GM18526 (cell line): ENCODE results near the gene RNF223.

Experiments
- POLR2A ChIP-seq: IDR thresholded peaks from 3 replicates; pipeline ENCODE4 v1.6.1; 2011; ENCODE audit not compliant: insufficient read length; ENCODE audit errors: extremely low read depth

The RNF223 gene

DNA sequence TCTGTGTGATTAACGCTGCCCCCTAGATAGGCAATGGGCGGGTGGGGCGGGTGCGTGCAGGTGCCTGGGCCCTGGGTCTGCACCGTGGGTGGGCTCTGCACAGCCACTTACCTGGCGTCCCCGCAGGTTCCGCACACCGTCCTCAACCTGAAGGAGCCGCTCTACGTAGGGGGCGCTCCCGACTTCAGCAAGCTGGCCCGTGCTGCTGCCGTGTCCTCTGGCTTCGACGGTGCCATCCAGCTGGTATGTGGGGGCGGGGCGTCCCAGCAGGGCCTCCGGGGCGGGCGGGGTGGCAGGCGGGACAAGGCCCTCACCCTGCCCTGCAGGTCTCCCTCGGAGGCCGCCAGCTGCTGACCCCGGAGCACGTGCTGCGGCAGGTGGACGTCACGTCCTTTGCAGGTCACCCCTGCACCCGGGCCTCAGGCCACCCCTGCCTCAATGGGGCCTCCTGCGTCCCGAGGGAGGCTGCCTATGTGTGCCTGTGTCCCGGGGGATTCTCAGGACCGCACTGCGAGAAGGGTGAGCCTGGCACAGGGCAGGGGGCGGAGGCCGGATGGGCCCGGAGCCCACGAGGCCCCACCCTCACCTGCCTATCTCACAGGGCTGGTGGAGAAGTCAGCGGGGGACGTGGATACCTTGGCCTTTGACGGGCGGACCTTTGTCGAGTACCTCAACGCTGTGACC, 22.8 kb downstream of the RNF223 start:
- TF ChIP-seq POLR2A = no peak

GRCh38 chr1:1050577-1051052, 23.5 kb downstream of the RNF223 start:
- TF ChIP-seq POLR2A = no peak

DNA sequence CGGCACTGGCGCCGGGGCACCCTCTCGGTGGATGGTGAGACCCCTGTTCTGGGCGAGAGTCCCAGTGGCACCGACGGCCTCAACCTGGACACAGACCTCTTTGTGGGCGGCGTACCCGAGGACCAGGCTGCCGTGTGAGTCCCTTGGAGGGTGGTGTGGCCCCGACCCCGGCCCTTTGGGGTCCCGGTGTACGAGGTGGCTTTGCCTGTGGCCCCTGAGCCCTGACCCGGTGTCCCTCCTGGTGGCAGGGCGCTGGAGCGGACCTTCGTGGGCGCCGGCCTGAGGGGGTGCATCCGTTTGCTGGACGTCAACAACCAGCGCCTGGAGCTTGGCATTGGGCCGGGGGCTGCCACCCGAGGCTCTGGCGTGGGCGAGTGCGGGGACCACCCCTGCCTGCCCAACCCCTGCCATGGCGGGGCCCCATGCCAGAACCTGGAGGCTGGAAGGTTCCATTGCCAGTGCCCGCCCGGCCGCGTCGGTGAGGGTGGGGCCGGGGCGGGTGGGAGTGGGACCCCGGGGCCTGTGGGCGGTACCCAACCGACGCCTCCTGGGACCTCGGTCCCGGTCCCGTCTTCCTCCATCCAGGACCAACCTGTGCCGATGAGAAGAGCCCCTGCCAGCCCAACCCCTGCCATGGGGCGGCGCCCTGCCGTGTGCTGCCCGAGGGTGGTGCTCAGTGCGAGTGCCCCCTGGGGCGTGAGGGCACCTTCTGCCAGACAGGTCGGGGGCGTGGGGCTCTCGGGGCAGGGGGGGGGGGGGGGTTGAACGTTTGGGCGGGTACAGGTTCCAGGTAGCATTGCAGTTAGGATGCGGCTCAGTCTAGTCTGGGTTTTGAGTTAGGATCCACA, 24.6 kb downstream of the RNF223 start:
- no peak for TF ChIP-seq POLR2A

DNA sequence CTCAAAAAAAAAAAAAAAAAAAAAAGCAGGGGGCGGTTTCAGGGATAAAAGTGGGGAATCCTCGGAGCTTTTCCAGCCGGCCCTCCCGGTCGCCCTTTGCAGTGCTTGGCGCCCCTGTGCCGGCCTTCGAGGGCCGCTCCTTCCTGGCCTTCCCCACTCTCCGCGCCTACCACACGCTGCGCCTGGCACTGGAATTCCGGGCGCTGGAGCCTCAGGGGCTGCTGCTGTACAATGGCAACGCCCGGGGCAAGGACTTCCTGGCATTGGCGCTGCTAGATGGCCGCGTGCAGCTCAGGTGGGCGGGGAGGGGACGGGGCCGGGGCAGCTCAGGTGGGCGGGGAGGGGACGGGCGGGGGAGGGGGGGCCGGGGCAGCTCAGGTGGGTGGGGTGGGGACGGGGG, 25.3 kb downstream of the RNF223 start:
- TF ChIP-seq POLR2A = no peak

DNA sequence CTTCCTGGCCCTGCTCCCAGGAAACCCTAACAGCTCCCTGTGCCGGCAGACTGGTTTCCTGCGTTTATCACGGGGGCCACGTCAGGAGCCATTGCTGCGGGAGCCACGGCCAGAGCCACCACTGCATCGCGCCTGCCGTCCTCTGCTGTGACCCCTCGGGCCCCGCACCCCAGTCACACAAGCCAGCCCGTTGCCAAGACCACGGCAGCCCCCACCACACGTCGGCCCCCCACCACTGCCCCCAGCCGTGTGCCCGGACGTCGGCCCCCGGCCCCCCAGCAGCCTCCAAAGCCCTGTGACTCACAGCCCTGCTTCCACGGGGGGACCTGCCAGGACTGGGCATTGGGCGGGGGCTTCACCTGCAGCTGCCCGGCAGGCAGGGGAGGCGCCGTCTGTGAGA, 26.1 kb downstream of the RNF223 start:
- no peak for TF ChIP-seq POLR2A

DNA sequence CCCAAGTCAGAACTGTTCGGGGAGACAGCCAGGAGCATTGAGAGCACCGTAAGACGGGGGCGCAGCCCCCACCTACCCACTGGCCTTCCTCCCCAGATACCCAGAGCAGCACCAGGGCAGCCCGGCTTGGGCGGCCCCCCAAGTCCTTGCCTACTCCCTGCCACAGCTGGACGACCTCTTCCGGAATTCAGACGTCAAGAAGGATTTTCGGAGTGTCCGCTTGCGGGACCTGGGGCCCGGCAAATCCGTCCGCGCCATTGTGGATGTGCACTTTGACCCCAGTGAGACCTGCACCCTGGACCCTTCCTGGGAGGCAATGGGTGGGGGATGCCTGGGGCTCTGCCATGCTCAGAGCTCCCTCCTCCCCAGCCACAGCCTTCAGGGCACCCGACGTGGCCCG, 26.7 kb downstream of the RNF223 start:
- no peak for TF ChIP-seq POLR2A

- no peak for TF ChIP-seq POLR2A
Observed at GRCh38 chr1:1046767-1047166, 27.3 kb downstream of the RNF223 start.

DNA sequence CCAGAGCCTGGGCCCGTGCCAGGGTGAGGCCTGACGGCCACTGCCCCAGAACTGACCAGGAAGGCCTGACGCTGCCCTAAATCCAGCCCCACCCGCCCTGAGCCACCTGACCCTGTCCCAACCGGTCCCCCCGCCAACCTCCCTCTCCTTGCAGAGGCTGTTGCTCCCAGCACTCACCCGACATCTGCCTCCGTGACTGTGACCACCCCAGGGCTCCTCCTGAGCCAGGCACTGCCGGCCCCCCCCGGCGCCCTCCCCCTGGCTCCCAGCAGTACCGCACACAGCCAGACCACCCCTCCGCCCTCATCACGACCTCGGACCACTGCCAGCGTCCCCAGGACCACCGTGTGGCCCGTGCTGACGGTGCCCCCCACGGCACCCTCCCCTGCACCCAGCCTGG, 27.9 kb downstream of the RNF223 start:
- TF ChIP-seq POLR2A = no peak

DNA sequence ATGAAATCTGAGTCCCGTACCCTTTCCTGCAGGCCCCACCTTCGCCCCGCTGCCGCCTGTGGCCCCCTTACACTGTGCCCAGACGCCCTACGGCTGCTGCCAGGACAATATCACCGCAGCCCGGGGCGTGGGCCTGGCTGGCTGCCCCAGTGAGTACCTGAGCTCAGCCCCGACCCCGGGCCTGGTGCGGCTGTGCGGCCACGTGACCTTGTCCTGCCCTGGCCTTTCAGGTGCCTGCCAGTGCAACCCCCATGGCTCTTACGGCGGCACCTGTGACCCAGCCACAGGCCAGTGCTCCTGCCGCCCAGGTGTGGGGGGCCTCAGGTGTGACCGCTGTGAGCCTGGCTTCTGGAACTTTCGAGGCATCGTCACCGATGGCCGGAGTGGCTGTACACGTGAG, 29.0 kb downstream of the RNF223 start:
- no peak for TF ChIP-seq POLR2A

DNA sequence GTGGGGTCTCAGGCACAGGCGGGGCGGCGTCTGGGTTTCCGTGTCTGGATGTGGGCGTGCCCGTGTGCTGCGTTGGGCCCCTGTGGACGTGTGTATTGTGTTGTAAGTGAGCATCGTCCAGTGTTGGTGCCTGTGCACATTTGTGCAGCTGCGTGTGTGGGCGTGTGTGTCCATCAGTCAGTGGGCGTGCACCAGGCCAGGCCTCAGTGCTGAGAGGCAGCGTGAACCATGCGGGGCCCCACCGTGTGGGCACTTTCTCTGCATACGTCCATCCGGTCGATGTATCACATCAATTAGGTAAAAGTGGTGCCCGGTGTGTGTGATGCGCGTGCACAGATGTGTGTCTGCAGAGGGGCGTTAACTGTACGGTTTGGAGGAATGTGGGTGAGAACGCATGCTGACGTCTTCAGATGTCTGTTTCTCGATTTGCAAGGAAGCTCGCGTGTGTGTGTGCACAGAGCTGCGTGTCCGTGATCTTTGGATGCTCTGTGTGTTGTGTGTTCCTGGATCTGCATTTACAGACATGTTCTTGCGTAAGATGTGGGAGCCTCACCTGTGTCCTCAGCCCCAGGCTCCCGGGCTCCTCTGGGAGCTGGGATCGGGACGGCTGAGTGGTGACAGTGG, 29.5 kb downstream of the RNF223 start:
- no peak for TF ChIP-seq POLR2A

DNA sequence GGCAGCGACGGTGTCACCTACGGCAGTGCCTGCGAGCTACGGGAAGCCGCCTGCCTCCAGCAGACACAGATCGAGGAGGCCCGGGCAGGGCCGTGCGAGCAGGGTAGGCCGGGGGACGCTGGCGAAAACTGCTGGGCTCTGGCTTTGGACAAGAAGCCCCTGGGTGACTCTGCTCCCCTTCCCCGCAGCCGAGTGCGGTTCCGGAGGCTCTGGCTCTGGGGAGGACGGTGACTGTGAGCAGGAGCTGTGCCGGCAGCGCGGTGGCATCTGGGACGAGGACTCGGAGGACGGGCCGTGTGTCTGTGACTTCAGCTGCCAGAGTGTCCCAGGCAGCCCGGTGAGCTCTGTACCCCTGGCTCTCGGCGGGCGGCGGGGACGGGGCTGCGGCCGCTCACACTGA, 30.2 kb downstream of the RNF223 start:
- no peak for TF ChIP-seq POLR2A

DNA sequence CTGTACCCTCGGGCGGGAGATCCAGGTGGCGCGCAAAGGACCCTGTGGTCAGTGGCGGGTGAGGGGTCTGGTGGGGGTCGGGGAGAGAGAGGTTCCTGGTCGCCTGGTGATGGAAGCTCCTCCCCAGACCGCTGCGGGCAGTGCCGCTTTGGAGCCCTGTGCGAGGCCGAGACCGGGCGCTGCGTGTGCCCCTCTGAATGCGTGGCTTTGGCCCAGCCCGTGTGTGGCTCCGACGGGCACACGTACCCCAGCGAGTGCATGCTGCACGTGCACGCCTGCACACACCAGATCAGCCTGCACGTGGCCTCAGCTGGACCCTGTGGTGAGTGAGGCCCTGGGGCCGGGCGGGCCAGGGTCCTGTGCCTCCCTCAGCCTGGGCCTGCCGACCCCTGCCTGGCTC, 30.7 kb downstream of the RNF223 start:
- no peak for TF ChIP-seq POLR2A

GRCh38 chr1:1042835-1043234, 31.3 kb downstream of the RNF223 start:
- TF ChIP-seq POLR2A = no peak

- TF ChIP-seq POLR2A = no peak
Observed at GRCh38 chr1:1041873-1042272, 32.2 kb downstream of the RNF223 start.

- no peak for TF ChIP-seq POLR2A
Observed at GRCh38 chr1:1041092-1041523, 33.0 kb downstream of the RNF223 start.
